Endometrial microvascular endothelial cells (primary cell): ENCODE measurements around the gene GRIP1. TPM values are rescaled to one million over a fixed set of nuclear protein-coding genes. Genes with fewer than 3 reads are reported as not detected.

Experiments used
- in situ Hi-C: cut with HindIII; loops from 2 replicates; pipeline ENCODE4 v1.10.0; 2017; ENCODE audit warnings: low sequenced_read_pairs, low pct_unique_long_range_greater_than_20kb; ENCODE audit errors: inconsistent ontology term
- total RNA-seq: library from RNA; depleted of rRNA; stranded (reverse); fragments of >200 nt; gene quantifications from one replicate; pipeline ENCODE4 v1.2.3, GENCODE V29; 2015; ENCODE audit errors: inconsistent ontology term

The GRIP1 gene
- total RNA-seq, 1 donor from 2014 or later: not detected

DNA sequence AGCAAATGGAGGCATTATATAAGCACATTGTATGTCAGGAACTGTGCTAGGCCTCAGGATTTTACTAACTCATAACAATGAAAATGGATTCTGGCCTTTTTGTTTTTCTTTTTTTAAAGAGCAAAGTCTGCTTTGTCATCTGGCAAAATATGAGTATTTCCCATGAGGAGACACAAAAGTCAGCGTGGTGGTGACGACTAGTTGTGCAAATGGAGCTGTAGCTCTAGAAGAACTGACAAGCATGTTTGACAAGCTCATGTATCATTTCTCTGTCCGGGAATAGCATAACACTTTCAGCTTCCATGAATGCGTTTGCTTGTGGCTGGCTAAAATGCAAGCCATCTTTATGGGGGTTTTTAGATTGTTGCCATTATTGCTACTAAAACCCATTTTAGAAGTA is 248.8 kb downstream of the GRIP1 start:
- in situ Hi-C loops: no loop called here

DNA sequence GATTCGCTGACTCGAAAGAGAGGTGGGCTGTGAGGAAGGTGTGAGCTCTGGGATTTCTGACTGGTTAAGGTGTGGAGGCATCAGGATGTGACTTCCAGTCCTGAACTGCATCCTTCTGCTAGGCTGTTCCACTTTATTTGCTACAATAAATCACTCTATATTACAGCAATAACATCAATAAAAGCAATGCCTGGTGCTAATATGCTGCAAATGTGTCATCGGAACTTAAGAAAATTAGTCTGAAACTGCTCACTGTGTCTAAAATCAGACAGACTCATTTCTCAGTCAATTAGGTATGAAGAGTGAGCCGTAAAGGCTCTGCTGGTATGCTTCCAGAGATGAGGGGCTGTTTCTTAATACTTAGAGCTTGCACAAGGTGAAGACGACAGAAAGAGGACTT is 250.0 kb downstream of the GRIP1 start:
- in situ Hi-C loops: no loop called here

DNA sequence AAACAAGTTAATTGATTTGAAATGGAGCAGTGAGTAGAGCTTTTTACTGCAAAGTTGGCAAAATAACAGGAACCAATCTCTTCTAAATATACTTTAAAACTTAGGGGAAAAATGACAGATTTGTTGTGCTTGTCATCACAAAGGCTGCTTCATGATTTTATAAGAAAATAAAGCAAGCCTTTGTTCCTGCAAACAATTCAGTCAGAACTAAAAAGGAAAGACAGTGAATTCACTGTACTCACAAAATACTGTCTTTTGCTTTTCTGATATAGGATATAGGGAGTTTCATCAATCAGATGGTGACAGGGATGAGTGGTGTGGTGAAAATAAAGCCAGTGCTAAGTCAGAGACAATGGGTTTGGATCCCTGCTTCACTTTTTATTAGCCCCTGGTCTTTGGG is 250.6 kb downstream of the GRIP1 start:
- in situ Hi-C loops: no loop called here

DNA sequence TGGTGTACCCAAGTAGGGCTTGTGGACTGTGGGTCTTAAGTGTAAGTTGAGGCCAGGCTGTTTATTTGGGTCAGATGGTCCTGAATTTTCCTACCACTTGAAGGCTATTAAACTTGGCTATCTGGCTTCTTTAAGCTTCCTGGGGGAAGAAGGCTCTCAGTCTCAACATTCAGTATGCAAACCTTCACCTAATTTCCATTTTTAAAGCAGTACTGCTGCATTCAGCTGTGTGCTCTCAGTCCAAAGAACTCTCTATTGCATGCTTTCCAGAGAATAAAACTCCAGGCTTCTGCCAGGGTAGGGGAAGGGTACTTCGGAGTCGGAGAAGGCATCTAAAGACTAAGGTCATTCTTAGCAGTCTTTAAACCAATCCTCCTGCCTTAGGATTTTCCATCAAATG is 252.2 kb downstream of the GRIP1 start:
- in situ Hi-C loops: no loop called here

DNA sequence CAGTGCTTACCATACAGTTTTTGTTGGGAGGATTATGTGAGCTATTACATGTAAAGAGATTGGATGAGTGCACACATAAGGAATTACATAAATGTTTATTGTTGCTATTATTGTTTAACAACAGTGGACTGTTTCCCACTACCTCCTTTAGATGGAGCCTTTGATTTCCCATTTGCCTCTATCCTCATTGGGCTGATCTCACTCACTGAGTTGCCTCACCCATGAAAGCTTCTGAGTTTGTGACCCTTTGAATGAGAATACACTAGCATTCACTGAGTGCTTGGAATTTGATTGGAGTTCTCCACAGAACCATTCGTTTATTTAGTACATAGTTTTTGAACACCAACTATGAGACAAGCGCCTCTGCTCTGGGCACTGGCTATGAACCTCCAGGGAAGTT is 255.6 kb downstream of the GRIP1 start:
- in situ Hi-C loops: no loop called here

DNA sequence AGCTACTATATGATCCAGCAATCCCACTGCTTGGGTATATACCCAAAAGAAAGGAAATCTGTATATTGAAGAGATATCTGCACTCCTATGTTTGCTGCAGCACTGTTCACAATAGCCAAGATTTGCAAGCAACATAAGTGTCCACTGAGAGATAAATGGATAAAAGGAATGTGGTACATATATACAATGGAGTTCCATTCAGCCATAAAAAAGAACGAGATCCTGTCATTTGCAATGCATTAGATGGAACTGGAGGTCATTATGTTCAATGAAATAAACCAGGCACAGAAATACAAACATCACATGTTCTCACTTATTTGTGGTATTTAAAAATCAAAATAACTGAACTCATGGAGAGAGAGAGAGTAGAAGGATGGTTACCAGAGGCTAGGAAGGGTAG is 260.0 kb downstream of the GRIP1 start:
- in situ Hi-C loops: no loop called here

DNA sequence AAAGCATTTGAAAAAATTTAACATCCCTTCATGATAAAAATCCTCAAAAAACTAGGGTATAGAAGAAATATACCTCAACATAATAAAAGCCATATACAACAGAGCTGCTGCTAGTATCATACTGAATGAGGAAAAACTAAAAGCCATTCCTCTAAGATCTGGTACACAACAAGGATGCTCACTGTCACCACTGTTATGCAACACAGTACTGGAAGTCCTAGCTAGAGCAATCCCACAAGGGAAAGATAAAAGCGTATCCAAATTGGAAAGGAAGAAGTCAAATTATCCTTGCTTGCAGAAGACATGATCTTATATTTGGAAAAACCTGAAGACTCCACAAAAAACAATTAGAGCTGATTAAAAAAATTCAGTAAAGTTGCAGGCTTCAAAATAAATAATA is 261.7 kb downstream of the GRIP1 start:
- in situ Hi-C loops: no loop called here

DNA sequence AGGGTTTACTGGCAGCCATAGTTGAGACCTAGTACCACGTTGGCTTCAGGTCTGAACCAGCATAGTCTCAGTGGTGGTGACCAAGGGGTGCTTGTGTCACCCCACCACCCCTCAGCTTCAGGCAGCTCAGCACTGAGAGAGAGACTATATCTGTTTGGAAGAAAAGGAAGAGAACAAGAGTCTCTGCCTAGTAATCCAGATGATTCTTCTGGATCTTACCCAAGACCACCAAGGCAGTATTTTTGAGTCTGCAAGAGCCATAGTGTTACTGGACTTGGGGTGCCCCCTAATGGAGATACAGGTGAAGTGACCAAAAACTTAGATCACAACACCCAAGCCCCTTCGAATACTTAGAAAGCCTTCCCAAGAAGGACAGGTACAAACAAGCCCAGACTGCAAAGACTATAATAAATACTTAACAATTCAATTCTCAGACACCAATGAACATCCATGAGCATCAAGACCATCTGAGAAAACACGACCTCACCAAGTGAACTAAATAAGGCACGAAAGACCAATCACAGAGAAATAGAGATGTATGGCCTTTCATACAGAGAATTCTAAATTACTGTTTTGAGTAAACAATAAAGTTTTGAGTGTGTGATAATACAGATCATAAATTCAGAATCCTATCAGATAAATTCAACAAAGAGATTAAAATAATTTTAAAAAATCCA is 269.5 kb downstream of the GRIP1 start:
- in situ Hi-C loops: no loop called here

DNA sequence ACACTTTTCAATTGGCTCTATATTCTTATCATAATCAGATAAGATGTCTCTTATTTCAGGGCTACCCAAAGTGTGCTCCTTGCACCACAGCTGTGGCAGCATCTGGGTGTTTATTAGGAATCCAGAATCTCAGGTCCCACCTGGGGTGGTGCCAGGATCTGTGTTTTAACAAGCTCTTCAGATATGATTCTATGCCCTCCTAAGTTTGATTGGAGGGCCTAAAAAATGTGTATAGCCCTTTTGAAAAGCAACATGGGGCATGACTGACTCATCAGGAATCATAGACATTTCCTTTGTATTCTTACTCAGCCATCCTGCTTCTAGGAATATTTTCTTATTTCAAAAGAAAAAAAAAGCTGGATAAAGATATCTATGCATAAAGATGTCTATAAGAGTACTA is 273.5 kb downstream of the GRIP1 start:
- in situ Hi-C loops: no loop called here

DNA sequence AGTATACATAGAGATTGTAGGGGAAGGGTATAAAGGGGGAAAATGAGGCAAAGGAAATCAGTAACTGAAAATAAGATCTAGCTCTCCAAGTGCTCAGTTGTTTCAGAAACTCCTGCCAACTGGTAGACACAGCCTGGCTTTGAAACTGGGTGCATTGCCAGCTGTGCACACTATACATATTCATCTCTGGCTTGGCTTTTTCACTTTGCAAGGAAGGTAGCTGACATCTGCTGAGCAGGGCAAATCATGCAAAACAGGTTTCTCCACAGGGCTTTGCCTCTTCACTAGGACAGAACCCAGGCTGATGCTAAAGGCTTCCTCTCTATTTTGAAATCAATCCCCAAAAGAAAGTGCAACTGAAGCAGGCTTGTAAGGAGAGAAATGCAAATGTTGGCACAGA is 275.1 kb downstream of the GRIP1 start:
- in situ Hi-C loops: no loop called here

DNA sequence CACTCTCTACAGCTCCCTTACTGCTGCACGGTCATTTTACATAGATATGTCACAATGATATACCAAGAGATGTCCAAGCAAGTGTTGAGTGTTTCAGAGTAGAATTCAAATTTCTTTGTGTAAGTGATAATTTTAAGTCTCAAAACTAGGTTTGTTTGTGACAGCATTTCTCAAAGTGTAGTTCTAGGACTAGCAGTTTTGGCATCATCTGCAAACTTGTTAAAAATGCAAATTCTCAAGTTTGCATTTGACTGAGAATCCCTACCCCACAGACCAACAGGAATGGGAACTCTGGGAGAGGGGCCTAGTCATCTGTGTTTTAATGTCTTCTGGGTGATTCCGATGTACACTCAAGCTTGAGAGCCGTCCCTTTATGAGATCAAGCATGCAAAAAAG is 279.0 kb downstream of the GRIP1 start:
- in situ Hi-C loops: no loop called here

DNA sequence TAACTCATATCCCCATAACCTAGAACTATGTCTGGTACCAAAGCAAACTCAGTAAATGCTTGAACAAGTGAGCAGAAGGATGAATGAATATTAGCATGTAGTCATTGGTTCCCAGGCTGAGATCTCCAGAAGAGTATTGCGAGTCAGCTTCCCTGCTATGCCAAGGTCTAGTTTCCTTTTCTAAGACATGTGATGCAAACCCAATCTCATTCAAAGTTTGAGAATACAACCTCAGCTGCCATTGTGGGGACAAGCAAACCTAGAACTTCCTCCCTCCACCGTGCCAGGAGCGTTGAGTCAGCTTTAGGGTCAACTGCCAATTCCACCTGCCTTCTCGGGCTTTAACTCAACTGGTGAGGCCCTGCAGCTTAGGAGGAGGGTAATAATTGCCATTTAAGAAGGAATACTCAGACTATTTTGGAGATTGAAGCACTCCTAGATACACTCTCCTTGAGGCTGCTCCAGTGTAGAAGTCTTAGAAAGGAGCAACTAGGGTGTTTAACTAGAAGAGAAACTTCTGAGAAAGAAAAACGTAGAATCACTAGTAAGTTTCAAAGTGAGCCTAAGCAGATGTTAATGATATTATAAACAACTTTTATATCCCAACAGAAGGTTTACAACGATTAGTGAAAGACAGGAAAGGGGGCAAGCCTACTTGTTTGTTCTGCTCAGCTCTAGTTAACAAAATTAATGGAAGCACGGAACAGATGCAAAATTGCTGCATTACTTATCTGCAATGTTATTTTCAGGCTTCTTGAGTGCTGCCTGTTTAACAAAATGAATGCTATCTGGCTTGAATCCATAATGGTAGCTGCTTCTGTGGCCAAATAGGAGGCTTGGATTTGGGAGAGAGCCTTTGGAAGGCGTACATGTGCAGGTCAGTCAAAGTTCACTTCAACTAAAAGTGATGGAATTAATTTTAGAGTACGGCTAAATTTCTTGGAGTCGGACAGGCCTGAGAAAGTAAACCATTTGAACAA is 279.7 kb downstream of the GRIP1 start:
- in situ Hi-C loops: no loop called here

DNA sequence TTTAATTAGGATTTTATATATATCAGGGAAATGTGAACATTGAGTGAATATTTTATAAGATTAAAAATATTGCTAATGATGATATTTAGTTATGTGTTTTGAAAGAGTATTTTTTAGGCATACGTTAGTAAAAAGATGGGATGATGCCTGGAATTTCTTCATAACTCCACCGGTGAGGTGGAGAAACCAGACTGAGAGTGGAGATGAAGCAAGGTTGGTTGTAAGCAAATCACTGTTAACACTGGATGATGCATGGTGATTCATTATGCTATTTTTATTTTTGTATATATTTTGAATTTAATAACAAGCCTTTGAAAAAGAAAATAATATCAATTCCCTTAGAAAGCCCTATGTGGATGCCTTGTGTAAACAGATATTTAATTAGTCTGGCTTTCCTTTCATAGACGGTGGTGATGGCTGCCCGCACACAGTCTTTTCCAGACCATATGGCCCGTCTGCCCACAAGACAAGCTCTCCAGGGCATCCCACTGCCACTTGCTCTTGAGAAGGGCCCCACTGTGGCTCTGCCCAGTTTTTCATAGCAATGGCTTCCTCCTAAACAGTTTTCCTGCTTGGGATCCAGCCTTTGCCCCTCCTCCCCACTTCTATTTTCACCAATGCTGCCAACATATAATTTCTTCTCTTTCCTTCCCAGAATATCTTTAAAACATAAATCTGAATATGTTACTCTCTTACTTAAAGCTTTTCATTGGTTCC is 281.1 kb downstream of the GRIP1 start:
- in situ Hi-C loops: no loop called here

DNA sequence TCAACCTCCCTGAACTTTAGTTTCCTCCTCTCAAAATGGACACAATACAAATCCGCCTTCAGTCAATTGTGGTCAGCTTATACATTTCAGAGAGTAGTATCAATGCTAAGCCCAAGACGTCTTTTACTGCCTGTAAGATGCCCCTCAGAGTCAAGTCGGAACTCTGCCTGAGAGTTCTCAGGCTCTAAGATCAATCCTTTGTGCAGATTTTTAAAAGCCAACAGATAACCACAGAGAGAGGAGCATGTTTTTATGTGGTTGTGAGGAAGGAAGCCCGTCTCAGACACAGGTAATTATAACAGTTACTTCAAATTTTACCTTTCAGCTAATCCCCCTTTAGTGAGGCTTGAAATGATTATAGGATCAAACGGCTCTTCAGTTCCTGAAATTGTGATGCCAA is 285.0 kb downstream of the GRIP1 start:
- in situ Hi-C loops: no loop called here

DNA sequence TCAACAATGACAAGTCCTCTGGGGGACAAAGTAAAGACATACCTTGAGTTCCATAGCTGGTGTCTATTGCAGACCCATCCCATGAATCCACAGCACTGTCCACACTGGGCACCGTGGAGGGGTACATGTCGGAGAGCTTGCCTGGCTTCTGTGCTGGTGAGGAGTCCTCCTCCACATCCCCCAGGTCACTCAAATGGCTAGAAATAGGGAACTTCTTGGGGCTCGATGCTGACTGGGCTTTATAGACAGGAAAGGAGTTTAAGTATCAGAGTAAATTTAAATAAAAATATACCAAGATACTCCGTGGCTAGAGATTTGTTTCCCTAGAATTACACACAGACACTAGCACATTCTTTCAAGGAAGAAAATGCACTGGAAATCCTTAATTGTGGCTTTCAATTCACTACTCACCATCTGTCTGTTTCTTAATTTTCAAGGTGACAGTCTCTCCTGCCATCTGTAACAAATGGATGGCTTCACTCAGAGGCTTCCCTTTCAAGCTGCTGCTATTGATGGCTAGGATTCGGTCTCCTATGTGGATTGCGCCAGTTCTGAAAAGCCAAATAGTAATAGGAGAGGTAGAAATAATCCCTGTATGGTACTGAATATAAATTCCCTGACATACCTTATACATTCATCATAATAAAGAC is 286.5 kb downstream of the GRIP1 start:
- in situ Hi-C loops: no loop called here

DNA sequence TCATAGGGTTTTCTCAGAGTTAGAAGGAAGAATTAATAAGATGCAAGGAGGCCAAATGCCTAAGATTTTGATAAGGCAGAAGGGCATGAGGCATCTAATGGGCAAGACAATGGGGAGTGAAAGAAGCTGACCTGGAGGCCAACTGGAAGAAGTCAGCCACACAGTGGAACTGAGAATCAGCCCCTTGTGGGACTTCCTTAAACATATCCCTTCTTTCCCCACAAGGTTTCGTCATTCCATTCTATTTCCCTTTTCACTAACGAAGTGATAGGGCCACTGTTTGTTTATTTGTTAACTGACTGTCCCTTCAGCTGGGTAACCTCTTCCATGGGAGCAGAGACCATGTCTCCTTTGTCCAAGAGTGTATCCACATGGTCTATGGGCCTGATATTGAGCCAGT is 290.4 kb downstream of the GRIP1 start:
- in situ Hi-C loops: no loop called here

DNA sequence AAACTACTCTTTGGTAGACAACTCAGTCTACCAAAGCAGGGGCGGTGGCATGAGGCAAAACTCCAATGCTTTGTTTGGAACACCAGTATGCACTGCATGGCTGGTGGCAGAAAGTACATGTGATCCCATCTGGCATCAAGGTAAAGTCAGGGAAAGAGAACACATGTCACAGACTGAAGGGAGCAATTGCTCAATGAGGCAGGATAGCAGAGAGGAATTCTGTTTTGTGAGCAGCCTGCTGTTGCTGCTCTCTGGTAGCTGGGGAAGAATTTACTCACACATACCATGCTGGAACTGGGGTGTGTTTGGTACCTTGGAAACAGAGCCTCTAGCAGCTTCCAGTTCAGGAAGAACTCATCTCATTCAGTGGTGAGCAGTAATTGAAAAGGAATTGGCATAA is 291.8 kb downstream of the GRIP1 start:
- in situ Hi-C loops: no loop called here

DNA sequence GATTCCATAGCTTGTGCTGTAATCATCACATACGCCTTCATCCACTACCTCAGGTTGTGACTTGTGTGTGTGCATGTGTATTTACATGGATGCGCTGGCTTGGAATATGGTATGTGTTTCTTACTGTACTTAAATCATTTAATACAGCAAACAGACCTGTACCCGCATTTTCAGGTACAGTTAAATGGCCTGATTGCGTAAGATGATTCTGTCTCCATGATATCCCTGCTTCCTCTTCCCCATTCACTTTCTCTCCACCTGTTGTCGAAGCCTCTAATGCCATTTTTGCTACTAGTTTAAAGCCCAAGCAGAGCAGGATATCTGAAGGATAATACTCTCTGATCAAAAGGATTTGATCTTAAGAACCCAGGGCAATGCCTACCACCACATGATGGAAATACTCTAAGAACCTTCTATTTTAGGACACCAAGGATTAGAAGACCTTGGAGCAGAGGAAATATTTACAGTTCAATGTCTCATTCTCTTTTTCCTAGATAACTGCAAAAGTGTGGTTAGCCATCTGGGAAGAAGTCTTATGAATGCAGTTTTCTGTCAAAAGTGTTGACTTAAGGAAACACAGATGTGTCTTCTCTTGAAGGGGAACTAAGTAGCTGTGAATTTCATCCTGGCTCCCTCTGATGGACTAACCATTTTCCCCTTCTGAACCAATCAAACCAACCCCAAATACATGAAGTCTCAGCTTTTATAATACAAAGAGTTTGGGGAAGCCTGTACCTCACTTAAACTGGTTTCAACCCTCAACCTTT is 297.9 kb downstream of the GRIP1 start:
- in situ Hi-C loops: no loop called here

DNA sequence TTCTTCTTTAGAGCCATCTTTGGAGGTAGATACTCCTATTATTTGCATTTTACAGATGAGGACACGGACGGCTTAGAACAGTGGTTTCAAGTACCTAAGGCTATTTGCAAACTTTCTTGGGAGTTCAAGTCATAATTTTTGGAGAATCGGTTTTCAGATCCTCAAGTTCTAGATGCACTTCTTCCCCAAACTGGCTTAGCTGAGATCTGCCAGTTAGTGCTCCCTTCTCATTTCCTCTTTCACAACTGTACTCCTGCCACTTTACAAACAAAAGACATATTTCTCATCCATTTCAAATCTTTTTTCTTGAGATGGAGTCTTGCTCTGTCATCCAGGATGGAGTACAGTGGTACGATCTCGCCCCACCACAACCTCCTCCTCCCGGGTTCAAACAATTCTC is 299.3 kb downstream of the GRIP1 start:
- in situ Hi-C loops: no loop called here
